ENCODE data around the gene POU3F1.

DNA sequence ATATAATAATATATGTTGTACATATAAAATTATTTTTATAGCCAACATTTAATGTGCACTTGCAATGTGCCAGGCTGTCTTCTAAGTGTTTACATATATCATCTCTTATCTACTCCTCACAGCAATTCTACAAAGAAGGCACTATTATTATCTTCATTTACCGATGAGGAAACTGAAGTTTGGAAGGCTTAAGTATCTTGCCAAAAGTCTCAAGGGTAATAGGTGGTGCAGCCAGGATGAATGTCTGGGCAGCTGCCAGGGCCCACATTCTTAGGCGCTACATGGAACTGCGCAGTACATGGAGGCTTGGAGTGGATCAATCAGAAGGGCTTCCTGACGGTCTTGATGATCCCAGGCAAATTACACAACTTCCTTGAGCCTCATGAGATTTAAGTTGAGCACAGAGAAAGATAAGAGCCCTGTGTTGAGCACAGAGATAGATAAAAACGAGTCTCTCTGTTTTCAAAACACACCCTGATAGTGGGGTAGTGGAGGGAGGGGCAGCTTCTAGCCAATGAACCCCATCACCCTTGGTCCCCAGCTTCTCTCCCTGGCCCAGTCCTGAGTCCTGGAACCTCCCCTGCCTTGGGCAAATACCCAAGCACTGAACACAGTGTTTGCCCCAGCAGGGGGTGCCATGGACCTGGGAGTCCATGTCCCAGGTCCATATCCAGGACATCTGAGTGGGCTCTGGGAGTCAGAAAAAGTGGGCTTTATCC is 9.2 kb downstream of the POU3F1 start:
- TF ChIP-seq, protein P1, sequence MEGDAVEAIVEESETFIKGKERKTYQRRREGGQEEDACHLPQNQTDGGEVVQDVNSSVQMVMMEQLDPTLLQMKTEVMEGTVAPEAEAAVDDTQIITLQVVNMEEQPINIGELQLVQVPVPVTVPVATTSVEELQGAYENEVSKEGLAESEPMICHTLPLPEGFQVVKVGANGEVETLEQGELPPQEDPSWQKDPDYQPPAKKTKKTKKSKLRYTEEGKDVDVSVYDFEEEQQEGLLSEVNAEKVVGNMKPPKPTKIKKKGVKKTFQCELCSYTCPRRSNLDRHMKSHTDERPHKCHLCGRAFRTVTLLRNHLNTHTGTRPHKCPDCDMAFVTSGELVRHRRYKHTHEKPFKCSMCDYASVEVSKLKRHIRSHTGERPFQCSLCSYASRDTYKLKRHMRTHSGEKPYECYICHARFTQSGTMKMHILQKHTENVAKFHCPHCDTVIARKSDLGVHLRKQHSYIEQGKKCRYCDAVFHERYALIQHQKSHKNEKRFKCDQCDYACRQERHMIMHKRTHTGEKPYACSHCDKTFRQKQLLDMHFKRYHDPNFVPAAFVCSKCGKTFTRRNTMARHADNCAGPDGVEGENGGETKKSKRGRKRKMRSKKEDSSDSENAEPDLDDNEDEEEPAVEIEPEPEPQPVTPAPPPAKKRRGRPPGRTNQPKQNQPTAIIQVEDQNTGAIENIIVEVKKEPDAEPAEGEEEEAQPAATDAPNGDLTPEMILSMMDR (IDR thresholded peaks at IDR 0.05 in 8 of 11, conservative IDR thresholded peaks at IDR 0.05 in 3 of 11) = peak in 3 of 11 experiments; percentile 8 to 18 (median 9)
- TF ChIP-seq POLR2A (IDR thresholded peaks at IDR 0.05) (no peak), POLR2AphosphoS5 (IDR thresholded peaks at IDR 0.05) (no peak)

Data from spleen (tissue), 7 donors.